HG02759 (cell line): ENCODE measurements around the gene MSL1.
A peak's percentile ranks its signal among the peaks of the same experiment; 100 is the strongest.
"Not testable (repeated sequence)": the region's sequence is repeated elsewhere in the genome, so short reads cannot be mapped to it uniquely, and the experiment has no call there.

Experiments used
- ATAC-seq: cut with Tn5 transposase; IDR thresholded peaks from one replicate; pipeline ENCODE4 v1.9.1; 2021; ENCODE audit warnings: mild to moderate bottlenecking, moderate library complexity; ENCODE audit not compliant: unreplicated experiment

The MSL1 gene

DNA sequence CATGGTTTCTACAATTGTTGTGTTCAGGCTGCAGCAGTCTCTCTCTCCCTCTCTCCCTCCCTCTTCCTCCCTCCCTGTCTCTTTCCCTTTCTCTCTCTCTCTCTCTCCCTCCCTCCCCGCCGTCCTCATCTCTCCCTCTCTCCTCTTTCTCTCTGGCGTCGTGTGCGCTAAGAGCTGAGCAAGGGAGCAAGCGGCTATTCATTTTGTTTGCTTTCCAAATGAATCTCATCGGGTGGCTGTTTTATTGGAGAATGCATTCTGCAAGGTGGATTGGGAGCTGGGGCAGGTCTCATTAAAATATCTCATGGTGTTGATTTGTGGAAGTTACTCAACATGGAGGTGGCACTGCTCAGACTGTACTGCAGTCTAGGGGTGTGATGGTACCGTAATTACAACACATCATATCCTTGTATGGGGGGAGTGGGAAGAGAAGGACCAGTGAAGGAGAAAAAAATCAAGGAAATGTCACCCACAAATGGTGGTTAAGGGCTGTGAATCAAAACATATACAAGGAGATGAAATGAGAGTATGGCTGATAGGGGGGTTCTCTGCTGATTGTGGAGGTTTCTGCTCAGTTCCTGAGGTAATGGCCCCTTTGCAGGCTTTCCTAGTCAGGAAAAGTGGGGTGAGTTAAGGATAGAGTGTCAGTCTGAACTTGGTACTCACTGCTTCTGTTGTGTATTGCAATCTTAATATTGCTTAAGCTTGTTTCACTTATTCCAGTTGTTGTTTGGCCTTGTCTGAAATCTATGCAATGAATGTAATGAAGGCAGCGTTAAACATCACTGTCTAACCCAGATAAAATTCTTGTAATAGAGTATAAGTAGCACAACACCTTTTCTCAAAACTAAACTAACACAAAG lies 2.7 kb downstream of the MSL1 start:
- no peak for ATAC-seq

DNA sequence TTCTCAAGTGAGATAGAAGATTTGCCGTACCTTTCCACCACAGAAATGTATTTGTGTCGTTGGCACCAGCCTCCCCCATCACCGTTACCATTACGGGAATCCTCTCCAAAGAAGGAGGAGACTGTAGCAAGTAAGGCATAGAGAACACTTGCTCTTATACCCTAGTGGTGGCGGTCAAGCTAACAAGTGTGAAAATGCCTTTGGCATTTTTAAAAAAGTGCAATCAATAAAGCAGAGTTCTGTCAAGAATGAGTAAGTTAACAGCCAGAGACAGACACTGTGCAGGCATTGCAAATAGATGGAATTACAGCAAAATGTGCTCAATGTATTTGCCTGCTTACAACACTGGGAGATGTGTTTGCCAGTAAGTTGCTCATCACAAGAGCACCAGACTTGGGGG lies 7.7 kb downstream of the MSL1 start:
- no peak for ATAC-seq

DNA sequence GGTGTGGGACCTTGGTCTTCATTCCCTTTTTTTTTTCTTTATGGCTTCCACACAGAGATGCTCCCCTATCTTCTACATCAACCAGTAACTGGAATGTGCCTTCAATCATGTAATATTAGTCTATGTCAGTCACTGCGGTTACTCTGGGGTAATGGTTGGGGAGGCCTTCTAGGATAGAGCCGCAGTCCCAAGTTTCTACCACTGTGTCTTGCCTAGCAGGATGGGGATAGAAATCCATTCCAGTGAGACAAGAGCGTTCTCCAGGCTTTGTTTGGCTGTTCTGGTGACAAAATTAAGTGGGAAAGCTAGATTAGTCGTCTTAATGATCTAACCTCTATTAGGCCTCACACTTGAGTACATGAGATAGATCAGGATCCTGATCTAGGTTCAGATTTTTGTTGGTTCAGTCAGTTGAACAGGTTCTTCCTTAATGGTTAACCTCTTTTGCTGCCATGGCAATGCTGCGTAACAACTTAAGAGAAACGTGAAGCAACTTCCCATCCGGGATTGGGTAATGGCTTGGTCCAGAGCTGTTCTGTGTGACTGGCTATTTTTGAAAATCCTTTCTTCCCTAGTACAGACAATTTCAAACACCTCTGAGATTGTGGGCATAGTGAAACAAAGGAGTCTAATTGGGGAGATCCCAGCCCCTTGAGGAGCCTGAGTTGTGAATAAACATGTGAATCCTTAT lies 8.7 kb downstream of the MSL1 start:
- ATAC-seq: no peak

DNA sequence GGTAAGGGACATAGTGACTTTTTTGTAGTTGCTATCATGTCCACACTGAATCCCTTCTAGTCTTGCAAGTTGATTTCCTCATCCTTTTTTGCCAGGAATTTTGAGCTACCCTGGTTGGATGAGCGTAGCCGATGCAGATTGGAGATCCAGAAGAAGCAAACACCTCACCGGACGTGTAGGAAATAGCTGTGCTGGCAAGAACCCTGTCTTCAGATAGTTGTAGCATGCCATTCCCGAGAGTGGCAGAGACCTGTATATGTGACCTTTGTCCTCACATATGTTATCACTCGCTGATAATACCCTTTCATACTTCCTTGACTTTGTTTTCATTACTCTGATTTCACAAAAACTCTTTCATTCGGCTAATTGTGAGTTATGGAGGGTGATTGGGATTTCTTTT lies 12.4 kb downstream of the MSL1 start:
- no peak for ATAC-seq

DNA sequence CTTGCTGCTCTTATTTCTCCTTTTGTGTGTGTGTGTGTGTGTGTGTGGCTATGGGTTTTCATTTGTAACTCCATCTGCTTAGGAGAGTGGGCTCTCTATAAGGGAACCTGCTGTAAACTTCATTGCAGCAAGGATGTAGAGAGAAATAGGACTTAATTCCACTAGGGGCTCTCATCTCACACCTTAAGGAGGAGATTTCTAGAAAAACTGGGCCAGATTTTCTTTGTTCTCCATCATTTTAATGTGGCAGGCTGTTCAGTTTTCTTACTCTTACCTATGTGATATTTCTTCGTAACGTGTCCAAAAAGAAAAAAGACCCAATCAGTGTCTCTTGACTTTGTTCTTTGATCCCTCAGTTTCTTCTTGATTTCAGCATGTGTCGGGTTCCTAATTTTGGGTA lies 14.0 kb downstream of the MSL1 start:
- ATAC-seq: no peak

DNA sequence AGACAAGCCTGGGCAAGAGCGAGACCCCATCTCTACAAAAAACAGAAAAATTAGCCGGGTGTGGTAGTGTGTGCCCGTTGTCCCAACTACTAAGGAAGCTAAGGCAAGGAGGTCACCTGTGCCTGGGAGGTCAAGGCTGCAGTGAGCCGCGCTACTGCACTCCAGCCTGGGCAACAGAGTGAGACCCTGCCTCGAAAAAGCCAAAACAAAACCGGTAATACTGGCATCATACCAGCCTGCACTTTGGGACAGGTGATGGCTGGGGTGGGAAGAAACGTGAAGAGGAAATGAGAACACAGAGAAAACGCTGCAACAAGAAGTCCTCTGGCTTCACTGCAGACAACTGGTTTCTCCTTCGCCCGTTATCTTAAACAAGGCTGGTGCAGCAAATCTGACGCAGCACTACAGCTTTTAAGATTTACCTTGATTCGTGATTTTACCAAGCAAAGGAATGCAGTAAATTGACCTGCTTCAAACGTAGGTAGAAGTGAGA lies 17.8 kb downstream of the MSL1 start:
- ATAC-seq: peak; percentile 10

DNA sequence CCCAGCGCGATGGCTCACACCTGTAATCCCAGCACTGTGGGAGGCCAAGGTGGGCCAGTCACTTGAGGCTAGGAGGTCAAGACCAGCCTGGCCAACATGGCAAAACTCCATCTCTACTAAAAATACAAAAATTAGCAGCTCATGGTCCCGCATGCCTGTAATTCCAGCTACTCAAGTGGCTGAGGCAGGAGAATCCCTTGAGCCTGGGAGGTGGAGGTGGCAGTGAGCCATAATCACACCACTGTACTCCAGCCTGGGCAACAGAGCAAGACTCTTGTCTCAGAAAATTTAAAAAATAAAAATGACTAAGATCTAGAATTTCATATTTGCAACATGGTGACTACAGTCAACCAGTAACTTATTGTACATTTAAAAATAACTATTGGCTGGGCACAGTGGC lies 21.4 kb downstream of the MSL1 start:
- ATAC-seq: not testable (repeated sequence)

DNA sequence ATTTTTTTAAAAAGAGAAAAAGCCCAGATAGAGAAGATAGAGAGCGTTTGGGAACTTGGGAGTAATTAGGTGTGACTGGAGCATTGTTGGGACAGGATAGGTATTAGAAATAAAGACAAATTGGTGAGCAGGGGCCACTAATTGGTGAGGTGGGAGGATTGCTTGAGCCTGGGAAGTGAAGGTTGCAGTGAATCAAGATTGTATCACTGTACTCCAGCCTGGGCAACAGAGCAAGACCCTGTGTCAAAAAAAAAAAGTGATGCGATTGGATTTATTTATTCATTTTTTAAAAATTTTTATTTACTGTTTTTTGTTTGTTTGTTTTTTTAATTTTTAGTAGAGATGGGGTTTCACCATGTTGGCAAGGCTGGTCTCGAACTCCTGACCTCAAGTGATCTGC lies 23.7 kb downstream of the MSL1 start:
- ATAC-seq: no peak

DNA sequence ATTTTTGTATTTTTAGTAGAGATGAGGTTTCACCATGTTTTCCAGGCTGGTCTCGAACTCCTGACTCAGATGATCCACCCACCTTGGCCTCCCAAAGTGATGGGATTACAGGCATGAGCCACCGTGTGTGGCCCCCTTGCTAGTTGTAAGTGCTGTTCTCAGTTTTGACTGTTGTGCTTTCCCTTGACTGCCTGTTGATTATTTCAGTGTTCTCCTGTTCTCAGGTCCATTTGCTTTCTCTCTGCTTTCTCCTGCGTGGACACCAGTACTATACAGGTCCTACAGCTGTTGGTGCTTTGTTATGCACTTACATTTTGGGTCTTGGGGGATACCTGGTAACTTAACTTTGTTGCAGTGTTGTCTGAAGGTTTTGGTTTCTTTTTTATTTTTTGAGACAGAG lies 26.8 kb downstream of the MSL1 start:
- ATAC-seq: no peak

DNA sequence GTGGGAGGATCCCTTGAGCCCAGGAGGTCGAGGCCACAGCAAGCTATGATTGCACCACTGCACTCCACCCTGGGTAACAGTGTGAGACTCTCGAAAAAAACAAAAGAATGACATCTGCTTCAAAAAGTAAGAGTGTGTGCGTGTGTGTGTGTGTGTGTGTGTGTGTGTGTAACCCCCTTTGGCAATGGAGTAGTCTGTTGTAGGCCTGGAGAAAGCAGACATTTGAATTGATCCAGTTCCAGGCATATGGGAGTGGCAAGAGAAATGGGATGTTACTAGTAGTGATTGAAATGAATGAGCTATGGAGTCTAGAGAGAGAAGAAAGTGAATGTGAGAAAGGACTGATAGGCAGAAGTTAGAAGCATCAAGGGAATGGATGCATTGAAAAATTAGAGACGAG lies 28.5 kb downstream of the MSL1 start:
- ATAC-seq: no peak

DNA sequence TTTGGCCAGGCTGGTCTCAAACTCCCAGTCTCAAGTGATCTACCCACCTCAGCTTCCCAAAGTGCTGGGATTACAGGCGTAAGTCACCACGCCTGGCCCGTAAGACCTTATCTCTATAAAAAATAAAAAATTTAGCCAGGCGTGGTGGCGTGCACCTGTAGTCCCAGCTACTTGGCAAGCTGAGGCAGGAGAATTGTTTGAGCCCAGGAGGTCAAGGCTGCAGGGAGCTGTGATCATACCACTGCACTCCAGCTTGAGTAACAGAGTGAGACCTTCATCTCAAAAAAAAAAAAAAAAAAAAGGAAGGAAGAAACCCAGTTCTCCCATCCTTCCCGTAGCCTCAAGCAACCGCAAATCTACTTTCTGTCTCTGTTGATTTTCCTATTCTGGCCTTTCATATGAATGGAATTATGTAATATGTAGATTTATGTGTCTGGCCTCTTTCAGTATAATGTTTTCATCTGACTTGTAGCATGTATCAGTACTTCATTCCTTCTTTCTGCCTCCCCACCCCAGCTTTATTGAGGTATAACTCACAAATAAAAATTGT lies 29.7 kb downstream of the MSL1 start:
- ATAC-seq: no peak

DNA sequence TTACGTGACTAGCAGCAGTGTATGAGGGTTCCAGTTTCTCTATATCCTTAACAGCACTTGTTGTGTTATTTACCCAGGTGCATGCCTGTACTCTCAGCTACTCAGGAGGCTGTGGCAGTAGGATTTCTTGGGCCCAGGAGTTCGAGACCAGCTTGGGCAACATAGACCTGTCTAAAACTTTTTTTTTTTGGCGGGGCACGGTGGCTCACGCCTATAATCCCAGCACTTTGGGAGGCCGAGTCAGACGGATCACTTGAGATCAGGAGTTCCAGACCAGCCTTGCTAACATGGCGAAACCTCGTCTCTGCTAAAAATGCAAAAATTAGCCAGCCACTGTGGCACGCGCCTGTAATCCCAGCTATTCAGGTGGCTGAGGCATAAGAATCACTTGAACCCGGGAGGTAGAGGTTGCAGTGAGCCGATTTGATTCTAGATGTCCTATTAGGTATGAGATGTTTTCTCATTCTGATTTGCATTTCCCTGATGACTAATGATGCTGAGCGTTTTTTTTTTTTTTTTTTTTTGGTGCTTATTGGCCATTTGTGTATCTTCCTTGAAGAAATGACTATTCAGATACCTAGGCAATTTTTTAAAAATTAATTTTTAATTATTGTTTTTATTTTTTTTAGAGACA lies 31.9 kb downstream of the MSL1 start:
- ATAC-seq: no peak

DNA sequence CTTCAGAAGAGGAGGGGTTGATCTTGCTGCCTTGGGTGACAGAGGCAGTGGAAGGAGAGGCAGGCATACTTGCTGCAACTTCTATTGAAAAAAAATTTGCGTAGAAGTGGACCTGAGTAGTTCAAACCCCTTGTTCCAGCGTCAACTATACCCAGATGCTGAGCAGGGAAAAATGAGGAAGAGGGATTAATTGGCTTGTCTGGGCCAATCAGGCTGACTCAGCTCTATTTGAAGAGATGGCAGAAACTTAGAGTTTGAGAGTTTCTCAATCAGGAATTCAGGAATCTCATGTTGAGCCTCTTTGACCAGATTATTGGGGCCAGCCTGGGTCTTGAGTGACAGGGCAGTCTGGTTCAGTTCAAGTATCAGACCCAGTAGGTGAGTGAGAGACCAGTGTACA lies 36.2 kb downstream of the MSL1 start:
- no peak for ATAC-seq

DNA sequence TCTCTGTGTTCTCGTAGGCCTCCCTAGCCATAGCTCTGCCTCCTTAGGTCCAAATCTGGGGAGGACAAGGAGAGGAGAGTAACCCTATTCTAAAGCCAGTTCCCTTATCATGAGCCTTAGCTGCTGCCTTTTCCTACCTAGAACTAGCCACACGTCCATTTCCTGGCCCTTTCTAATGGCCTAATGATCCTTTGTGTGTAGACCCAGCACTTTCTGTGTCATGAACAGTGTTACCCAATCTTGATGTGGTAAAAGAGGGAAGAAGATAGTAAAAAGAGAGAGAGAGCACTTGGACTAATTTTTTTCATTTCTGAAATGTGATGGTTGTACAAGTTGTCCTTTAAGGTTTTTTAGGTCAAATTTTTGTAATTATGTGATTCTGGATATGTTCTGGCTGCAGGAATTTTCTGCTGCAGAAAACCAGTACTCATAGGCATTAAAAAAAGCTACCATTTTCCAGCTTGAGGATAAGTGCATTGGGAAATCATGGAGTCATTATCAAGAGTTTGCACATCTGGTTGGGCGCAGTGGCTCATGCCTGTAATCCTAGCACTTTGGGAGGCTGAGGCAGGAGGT lies 36.8 kb downstream of the MSL1 start:
- ATAC-seq: no peak

DNA sequence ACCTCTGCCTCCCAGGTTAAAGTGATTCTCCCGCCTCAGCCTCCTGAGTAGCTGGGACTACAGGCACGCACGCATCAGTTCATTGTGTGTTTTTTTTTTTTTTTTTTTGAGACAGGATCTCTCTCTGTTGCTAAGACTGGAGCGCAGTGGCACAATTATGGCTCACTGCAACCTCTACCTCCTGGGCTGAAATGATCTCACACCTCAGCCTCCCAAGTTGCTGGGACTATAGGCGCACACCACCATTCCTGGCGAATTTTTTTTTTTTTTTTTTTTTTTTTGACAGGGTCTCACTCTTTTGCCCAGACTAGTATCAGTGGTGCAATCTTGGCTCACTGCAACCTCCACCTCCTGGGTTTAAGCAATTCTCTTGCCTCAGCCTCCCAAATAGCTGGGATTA lies 37.7 kb downstream of the MSL1 start:
- ATAC-seq: no peak

DNA sequence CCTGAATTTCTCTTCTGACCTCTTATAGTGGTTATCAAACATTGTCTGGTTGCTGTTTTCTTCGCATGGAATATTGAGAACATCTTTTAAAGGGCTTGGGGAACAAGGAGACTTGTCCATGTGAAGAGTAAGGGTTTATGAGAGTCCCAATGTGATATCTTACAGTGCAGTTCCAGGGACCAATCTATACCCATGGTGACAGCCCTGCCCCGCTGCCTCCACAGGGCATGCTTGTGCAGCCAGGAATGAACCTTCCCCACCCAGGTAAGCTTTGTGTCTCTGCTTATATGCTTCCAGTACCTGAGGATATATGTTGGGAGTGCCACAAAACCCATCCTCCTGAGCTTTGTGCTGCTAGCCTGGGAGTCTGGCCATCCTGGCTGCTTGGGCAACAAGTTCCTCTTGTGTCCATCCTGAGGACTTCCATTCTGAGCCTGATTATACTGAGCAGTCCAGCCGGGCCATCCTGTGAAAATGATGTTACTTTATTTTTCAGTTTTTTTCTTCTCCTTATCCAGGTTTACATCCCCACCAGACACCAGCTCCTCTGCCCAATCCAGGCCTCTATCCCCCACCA lies 46.0 kb downstream of the MSL1 start:
- ATAC-seq: no peak

DNA sequence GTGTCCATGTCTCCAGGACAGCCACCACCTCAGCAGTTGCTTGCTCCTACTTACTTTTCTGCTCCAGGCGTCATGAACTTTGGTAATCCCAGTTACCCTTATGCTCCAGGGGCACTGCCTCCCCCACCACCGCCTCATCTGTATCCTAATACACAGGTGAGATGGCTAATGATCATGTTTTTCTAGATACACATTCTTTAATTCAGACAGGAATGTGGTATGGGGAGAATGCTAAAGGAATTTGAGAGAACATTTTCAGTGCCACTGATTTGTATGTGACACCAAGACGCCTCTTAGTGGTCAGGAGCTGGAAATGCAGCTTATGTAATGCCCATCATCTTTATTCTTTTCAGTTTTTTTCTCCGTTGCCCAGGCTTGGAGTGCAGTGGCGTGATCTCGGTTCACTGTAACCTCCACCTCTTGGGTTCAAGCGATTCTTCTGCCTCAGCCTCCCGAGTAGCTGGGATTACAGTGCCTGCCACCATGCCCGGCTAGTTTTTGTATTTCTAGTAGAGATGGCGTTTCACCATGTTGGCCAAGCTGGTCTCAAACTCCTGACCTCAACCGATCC lies 46.6 kb downstream of the MSL1 start:
- ATAC-seq: no peak

DNA sequence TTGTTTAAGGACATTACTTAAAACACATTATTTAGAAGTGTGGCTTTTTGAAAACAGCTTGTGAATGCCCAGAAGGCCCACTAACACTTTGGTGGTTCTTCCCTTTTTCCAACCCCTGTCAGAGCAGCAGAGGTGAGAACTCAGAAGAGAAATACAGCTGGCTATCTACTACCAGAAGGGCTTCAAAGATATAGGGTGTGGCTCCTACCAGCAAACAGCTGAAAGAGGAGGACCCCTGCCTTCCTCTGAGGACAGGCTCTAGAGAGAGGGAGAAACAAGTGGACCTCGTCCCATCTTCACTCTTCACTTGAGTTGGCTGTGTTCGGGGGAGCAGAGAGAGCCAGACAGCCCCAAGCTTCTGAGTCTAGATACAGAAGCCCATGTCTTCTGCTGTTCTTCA lies 48.6 kb downstream of the MSL1 start:
- ATAC-seq: no peak

DNA sequence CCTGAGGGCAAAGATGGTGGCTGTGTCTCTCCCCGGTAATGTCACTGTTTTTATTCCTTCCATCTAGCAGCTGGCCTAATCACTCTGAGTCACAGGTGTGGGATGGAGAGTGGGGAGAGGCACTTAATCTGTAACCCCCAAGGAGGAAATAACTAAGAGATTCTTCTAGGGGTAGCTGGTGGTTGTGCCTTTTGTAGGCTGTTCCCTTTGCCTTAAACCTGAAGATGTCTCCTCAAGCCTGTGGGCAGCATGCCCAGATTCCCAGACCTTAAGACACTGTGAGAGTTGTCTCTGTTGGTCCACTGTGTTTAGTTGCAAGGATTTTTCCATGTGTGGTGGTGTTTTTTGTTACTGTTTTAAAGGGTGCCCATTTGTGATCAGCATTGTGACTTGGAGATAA lies 50.0 kb downstream of the MSL1 start:
- no peak for ATAC-seq

DNA sequence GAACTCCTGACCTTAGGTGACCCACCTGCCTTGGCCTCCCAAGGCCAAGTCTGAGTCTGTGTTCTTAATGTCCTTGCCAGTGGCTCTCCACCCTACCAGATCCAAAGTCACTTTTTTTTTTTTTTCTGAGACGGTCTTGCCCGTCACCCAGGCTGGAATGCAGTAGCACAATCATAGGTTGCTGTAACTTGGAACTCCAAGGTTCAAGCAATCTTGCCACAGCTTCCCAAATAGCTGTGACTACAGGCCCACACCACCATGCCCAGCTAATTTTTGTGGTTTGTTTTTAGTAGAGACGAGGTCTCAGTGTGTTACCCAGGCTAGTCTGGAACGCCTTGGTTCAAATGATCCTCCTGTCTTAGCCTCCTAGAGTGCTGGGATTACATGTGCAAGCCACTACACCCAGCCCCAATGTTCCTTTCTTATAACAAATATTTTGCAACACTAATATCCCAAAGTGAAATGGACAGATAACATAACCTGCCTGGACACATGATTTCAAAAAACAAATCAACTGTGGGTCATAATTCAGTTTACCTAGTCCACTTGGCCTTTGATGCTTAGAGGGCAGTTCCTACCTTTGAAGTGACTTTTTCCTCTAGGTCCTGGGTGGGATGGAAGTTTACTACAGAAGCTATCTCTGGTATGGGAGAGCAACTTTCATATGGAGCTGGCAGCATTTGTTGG lies 51.5 kb downstream of the MSL1 start:
- ATAC-seq: no peak
